NCI-H2029 (cell line): ENCODE data around the gene ZBTB7B.
A peak's percentile ranks its signal among the peaks of the same experiment; 100 is the strongest.
"Not testable (repeated sequence)": the region's sequence is repeated elsewhere in the genome, so short reads cannot be mapped to it uniquely, and the experiment has no call there.

Experiments
- DNase-seq: peaks from one replicate; lab custom pipeline; 2025; lab: John Stamatoyannopoulos, UW

Gene ZBTB7B

GRCh38 chr1:154988058-154988954 is 14.3 kb upstream of the ZBTB7B start:
- no peak for DNase-seq

- DNase-seq: no peak
These were observed 13.3 kb upstream of the ZBTB7B start for GRCh38 chr1:154989195-154989860.

GRCh38 chr1:154990276-154990675 is 12.3 kb upstream of the ZBTB7B start:
- no peak for DNase-seq

GRCh38 chr1:154992721-154993571 is 9.7 kb upstream of the ZBTB7B start:
- no peak for DNase-seq

- no peak for DNase-seq
These were observed 8.9 kb upstream of the ZBTB7B start, which contains the start of gene LENEP for GRCh38 chr1:154993572-154994268. LENEP (plus strand) TSS chr1:154993586; CDS start chr1:154993608, 22 bp downstream.

GRCh38 chr1:154994269-154994587 is 8.4 kb upstream of the ZBTB7B start:
- no peak for DNase-seq

GRCh38 chr1:154994591-154994990 is 8.0 kb upstream of the ZBTB7B start:
- no peak for DNase-seq

GRCh38 chr1:154995301-154995983 is 7.2 kb upstream of the ZBTB7B start:
- DNase-seq: not testable (repeated sequence)

- DNase-seq: no peak
These were observed 5.5 kb upstream of the ZBTB7B start for GRCh38 chr1:154996966-154997701.

GRCh38 chr1:154998201-154998780 is 4.3 kb upstream of the ZBTB7B start:
- no peak for DNase-seq

- DNase-seq: peak; percentile 22
These were observed 3.6 kb upstream of the ZBTB7B start for GRCh38 chr1:154998818-154999570.

GRCh38 chr1:154999571-155000410 is 2.8 kb upstream of the ZBTB7B start:
- peak; percentile 50 for DNase-seq

- no peak for DNase-seq
These were observed 2.2 kb upstream of the ZBTB7B start for GRCh38 chr1:155000411-155000725.

- DNase-seq: peak; percentile 90
These were observed 1.7 kb upstream of the ZBTB7B start for GRCh38 chr1:155000726-155001424.

GRCh38 chr1:155001425-155001674 is 1.3 kb upstream of the ZBTB7B start:
- DNase-seq: no peak

GRCh38 chr1:155001675-155002463 is 733 bp upstream of the ZBTB7B start:
- DNase-seq: peak; percentile 98

GRCh38 chr1:155003227-155003765 is 694 bp downstream of the ZBTB7B start:
- DNase-seq: no peak
